ENCODE measurements around the gene PTGES2.

DNA sequence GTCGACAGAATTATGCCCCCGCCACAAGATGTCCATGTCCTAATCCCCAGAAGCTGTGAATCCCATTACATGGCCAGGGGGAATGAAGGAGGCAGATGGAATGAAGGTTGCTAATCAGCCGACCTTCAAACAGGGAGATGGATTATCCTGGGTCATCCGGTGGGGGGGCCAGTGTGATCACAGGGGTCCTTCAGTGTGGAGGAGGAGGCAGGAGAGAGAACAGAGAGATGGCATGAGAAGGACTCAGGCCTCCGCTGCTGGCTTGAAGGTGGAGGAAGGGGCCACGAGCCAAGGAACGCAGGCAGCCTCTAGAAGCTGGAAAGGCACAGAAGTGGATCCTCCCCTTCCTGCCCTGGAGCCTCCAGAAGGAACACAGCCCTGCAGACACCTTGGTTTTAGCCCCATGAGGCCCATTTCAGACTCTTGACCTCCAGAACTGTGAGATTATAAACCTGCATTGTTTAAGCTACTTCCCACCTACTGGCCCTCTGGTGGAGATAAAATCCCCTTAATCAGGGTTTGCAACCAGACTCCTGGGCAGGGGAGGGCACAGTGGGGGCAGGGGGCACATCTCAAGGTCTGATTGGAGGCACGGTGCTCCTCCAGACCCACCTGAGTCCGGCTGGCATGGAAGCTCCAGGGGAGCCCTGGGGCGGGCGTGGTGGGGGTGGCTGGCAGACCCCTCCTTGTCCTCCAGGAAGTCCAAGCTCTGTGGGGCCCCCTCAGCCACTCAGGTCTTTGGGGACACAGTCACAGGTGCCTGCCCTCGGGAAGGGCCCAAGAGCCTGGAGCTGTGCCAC, 13.8 kb downstream of the PTGES2 start:
- TF ChIP-seq, protein P1, sequence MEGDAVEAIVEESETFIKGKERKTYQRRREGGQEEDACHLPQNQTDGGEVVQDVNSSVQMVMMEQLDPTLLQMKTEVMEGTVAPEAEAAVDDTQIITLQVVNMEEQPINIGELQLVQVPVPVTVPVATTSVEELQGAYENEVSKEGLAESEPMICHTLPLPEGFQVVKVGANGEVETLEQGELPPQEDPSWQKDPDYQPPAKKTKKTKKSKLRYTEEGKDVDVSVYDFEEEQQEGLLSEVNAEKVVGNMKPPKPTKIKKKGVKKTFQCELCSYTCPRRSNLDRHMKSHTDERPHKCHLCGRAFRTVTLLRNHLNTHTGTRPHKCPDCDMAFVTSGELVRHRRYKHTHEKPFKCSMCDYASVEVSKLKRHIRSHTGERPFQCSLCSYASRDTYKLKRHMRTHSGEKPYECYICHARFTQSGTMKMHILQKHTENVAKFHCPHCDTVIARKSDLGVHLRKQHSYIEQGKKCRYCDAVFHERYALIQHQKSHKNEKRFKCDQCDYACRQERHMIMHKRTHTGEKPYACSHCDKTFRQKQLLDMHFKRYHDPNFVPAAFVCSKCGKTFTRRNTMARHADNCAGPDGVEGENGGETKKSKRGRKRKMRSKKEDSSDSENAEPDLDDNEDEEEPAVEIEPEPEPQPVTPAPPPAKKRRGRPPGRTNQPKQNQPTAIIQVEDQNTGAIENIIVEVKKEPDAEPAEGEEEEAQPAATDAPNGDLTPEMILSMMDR (IDR thresholded peaks at IDR 0.05): peak in 1 of 6 experiments; percentile 15
- TF ChIP-seq POLR2A (IDR thresholded peaks at IDR 0.05): peak; percentile 20 to 49
